Measurements from ENCODE around the gene MMADHC.
"Not testable (repeated sequence)": the region's sequence is repeated elsewhere in the genome, so short reads cannot be mapped to it uniquely, and the experiment has no call there.

MMADHC gene

DNA sequence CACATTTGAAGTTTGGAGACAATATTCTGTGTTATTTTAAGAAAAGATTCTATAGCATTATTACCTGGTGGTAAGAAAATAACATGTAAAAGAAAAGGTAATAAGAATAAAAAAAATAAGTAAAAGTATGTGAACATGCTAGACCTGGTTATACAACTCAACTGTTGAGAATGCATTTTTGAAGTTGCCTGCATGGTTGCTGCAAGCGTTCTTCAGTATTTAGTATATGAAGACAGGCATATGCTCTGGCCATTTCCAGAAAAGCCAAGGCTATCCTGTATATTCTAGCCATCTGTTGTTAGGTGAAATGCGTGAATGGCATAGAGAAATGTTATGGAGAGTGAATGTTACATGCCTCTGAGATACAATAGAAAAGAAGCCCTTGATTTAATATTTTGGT, 6.8 kb upstream of the MMADHC start:
- DNase-seq, result no peak

DNA sequence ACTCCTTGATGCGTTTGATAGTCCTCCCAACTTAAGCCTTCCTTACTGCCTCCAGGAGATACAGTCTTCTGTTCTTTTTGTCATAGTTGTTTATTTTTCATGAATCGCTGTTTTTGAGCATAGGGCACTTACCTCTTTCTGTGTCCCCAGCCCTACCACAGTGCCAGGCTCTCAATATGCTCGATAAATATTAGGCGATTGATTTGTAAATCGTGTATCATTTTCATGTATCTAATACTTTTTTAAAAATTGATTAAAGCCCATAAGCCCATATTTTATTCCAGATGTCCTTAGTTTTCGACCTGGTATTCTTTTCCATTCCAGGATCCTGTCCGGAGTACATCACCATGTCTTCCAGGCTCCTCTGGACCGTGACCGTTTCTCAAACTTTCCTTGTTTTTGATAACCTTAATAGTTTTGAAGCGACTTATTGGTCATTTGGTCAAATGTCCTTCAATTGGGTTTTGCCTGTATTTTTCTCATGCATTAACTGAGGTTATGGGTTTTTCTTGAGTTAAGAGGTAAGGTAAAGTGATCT, 444 bp upstream of the MMADHC start:
- no peak for DNase-seq

DNA sequence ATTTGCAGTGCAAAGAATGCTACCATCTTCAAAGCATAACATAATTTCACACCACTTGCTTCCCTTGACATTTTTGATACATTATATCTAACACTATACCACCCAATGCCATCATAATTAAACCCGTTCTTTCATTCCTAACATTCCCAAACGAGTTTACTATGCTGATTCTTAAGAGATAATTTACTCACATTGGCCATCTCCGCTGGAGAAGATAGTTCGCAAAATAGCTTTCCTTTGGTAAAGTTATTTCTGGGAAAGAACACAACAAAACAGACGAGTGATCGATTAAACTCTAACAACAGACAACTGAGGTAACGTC, 716 bp downstream of the MMADHC start:
- DNase-seq, result no peak

DNA sequence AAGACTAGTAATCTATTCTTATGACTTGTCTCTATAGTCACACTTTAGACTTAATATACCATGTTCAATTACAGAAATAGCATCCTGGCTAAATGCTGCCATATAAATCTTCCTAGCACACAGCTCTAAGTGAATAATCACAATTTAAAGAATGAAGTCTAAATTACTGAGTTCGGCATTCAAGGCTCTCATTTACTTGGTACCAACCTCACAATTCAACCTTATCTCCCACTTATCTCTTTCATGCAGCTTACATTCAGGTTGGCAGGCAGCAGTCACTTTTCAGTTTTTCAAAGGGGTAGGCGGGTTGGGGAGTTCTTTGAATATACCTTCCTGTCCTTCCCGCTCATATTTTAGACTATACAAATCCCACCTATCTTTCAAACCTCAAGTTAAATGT, 1.5 kb downstream of the MMADHC start:
- no peak for DNase-seq

DNA sequence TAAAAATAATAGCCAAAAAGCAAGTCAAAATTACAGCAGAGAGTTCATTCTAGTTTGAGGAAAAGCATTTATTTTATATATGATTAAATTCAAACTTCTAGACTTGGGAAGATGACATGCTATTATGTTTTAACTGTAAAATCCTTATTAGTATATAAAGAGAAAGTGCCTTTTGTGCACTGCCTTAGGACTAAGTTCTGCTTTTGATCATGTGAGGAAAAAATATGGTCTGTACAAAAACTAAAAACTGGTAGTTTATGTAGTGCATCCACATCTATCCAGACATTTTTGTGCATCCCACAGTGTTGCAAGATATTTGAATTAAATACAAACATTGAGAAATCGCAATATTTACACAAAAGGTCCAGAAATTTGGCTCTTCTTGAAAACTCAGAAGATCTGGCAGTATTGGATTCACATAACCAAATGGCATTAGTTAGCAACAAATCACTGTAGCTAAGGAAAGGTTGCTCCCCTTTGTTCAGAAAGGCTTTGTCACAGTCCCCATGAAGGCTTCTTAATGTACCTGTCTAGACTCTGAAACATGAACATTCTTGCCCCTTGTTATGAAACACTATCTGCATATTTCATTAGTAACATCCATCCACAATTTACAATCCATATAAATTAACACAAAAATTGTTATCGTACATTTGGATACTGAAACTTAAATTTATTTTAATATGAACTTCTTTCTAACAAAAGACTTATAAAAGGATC, 2.2 kb downstream of the MMADHC start:
- DNase-seq, result no peak

DNA sequence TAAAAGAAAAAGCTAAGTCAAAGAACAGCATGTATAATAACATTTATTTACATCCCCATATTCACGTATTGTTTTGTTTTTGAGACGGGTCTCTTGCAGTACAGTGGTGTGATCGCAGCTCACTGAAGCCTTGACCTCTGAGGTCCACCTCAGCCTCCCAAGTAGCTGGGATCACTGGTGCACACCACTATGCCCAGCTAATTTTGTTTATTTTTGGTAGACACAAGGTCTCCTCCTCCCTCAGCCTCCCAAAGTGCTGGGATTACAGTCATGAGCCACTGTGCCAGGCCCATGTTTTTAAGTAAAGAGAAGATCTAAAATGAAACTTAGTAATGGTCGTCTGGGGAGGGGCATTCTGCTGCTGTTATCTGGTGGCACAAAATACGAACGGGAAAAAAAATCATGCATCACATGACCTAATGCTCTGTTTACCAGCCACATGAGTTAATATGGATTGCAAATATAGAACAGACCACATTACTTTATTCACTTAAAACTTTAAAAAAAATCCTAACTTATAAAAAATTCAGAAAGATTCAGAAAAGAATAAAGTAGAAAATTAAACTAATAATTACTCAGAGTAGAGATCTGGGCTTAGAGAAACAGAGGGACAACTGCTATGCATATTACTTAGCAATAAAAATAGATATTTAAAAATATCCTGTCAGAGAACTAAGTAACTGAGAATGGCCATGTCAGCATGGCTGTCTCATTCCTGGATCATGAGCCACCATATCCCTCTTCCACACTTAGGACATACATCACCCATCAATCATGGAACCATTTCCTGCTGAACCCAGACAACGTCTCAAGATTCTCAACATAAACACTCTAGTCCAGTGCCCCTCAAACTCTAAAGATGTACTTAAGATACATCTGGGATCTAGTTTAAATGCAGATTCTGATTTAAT, 7.3 kb downstream of the MMADHC start:
- no peak for DNase-seq

DNA sequence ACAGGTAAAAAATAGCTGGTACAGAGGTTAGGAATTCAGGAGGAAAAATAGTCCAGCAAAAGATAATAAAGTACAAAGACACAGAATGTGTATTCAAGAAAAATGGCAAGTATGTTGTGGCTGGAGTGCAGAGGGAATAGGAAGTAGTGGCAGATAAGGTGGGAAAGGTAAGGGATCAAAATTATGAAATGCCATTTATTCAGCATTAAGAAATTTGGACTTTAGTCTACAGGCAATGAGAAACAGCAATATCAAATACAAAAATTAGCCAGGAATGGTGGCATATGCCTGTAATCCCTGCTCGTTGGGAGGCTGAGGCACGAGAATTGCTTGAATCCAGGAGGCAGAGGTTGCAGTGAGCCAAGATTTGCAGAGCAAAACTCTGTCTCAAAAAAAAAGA, 10.3 kb downstream of the MMADHC start:
- DNase-seq, result no peak

DNA sequence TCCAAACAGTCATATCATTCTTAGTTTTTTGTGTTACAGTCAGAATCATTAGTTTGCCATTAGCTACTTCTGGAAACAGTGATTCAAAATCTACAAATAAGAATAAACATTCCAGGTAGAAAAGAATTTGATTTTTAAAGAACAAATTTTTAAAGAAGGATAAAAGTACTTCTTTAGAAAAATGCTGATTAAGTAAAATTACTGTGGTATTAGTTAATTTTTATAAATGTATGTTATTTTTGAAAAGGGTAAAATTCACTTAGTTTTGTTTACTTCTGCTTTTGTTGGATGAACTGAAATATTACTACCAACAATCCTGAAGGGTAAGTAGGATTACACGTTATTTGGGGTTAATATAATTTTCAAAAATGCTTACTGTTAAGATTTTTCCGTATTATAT, 11.8 kb downstream of the MMADHC start:
- DNase-seq, result no peak

DNA sequence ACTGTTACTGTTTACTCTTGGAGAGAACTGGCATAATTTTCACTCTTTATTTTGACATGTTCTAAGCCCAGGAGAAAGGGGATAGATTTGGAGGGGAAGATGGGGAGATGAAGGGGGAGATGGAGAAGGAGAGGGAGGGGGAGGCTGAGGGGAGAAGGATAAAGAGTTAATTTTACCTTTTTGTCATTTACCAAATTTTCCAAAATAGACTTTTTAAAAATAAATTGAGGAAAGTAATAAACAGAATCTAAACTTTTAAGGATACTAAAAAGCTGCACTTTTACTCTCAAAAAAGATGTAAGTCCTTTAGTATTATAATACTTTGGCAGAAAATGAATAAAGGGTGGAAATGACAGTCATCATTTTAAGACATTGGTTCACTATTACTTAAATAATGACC, 12.3 kb downstream of the MMADHC start:
- no peak for DNase-seq

DNA sequence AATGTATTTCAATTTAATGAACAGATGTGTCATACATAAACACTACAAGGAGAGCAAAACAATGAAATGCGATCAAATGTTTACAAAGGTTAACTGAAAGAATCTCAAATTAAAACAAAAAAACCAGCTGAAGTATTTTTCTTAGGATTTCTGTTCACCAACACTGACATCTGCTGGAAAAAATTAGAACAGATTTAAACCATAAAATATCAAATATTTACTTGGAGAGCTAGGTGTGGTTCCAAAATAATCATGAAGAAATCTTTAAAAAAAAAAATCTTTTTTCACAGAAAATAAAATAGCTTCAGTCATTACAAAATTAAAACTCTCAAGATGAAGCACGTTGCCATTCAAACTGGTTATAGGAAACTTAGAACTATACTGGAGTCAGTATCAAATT, 13.8 kb downstream of the MMADHC start:
- no peak for DNase-seq

DNA sequence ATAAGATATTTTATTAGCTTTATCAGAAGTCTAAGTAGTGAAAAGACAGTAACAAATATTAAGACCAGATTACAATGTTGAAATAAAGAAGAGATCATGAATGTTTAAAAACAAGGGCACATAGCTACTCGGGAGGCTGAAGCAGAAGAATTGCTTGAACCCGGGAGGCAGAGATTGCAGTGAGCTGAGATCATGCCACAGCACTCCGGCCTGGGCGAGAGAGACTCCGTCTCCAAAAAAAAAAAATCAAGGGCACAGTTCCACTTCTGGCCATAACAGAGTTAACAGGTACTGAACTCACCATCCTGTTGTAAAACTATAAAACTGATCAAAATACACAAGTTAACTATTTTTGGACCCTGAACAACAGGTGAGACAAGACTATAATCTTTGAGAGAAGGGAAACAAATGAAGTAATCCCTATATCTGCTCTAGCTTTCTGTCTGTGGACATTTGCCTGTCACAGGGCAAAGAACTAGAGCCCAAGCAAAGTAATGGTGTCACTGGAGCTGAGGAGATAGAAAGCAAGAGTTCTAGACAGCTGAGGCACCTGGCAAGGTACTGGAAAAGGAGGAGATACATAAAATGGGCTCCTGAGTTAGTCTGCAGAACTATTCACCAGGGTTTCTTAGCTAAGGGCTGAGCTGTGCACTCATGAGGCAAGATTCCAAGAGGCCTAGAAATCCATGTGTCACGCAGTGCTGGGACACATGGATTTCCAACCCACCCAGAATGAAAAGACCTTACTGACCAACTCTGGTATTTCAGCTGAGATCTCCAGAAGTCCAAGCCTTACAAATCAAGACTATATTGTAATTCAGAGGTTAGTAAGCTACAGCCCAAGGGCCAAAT, 15.2 kb downstream of the MMADHC start:
- DNase-seq, result no peak

DNA sequence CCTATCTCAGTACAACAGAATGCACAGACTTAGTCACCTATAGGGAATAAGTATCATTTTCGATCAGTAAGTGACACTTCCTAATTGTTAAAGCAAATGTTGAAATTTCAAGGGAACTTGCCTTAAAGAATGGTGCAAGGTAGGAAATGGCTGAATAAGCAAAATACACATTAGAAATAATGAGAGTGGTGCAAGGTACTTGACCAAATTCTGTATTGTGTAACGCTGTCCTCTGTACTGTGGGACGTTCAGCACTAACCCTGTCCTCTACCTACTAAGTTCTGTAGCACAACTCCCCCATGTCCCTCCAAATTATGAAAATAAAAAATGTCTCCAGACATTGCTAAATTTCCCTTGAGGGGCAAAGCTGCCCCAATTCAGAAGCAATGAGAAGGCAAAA, 19.4 kb downstream of the MMADHC start:
- no peak for DNase-seq

DNA sequence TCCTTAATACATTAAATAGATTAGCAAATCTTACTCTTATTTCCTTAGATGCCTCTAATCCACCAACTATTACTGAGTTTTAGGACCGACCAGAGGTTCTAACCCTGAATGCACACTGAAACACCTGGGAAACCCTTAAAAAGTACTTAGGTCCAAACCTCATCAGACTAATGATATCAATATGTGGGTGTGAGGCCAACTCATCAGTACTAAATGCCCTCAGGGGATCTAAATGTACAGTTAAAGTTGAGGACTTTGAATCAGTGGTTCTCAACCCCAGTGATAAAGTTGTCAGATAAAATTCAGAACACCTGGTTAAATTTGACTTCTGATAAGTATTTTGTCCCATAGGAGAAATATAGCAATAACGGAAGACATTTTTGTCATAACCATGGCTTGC, 20.9 kb downstream of the MMADHC start:
- no peak for DNase-seq

DNA sequence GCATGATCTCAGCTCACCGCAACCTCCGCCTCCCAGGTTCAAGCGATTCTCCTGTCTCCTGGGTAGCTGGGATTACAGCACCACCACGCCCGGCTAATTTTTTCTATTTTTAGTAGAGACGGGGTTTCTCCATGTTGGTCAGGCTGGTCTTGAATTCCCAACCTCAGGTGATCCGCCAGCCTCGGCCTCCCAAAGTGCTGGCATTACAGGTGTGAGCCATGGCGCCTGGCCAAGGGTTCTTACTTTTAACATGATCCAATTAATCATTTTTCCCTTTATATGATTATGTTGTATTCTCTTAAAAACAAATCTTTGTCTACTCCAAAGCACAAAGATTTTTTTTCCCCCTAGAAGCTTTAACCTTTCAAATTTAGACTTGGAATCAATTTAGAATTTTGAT, 21.9 kb downstream of the MMADHC start:
- DNase-seq, result not testable (repeated sequence)

DNA sequence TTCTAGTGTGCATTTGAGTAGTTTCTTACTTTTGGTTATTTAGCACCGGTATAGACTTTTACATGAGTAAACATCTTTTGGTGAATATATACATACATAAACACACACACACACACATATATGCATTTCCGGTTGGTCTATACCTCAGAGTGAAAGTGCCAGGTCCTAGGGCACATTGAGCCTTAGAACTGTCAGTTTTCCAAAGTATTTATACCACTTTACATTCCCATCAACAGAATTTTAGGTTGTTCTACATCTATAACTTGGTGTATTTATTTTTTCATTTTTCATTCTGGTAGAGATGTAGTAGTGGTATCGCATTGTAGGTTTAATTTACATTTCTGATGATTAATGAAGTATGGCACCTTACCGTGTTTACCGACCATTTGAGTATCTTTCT, 22.6 kb downstream of the MMADHC start:
- DNase-seq, result no peak

DNA sequence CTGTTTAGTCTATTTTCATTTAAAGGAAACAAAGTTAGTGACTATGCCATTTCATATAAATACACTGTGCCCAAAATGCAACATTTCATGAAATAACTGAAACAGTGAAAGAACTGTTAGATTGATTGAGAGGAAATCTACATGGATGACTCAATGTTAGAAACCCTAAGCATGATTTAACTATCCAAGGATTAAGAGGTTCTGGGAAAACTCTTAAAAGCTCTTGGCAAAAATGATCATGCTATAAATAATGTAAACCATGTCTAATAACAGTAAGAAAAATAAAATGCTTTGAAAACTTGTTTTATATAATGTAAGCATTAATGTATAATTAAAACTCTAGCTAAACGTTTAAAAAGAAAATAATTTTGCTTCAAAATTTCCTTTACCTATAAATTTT, 23.5 kb downstream of the MMADHC start:
- no peak for DNase-seq

DNA sequence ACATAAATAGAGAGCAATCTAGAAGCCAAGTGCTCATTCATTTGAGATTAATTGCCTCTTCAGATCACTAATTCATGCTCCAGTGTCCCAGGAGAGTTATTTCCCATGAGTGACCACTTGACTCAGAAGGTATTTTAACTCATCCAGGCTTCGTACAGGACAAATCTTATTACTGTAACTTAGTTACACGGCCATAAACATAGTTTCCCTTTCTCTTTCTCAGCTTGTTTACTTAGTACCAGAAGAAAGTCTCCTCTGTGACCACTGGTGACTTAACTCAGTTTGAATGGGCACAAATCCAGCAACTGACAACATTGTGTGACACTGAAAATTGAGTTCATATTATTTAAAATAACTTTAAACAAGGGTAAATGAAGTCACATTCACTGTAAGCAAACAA, 25.3 kb downstream of the MMADHC start:
- no peak for DNase-seq

DNA sequence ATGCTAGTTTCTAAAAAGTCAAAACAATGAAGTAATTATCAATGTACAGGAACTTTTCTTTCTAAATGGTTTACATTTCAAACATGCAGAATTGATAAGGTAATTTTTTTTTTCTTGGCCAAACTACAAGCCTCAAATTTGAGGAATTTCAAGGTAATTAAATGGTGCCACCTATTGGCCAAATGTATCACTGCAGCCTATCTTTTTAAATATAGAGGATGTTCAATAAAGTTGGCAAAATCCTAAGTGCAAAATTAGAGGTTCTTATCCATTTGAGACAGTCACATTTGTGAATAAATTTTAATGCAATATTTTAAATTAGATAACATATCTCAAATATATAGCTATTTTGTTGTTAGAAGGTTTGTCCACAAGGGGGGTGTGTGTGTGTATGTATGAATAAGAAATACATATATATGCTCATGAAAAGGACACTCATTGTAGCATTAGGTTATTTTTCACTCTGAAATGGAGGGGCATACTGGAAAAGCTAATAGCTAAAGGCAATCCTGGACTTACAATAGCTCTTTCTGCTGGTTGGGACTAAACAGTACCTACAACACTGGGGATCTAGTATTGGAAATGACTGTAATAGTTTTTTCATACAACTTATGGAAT, 26.2 kb downstream of the MMADHC start:
- DNase-seq, result no peak

DNA sequence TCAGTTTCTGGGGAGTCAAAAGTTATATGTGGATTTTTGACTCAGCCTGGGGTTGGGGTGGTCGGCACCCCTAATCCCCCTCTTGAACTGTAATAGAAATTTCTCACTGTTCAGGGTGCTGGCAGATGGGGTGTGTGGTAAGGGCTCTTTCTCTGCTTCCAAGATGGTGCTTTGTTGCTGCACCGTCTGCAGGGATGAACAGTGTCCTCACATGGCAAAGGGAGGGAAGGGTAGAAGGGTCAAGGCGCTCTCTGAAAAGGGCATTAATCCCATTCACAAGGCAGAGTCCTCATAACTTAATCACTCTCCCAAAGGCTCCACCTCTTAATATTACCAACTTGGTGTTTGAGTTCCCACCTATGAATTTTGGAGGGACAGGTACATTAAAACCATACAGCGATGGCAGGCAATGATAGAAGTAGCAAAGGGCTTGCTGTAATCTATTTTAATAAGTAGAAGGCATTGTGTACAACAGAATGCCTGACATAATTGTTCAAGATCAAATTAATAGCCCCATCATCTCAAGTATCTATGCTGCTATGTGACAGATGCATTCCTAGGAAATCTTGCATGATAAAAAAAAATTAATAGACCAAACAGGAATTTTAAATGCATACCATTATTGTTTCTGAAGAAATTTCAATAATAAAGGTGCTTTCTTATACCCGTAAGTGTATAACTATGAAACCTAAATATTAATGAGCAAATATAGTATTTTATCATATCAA, 28.1 kb downstream of the MMADHC start:
- DNase-seq, result no peak

DNA sequence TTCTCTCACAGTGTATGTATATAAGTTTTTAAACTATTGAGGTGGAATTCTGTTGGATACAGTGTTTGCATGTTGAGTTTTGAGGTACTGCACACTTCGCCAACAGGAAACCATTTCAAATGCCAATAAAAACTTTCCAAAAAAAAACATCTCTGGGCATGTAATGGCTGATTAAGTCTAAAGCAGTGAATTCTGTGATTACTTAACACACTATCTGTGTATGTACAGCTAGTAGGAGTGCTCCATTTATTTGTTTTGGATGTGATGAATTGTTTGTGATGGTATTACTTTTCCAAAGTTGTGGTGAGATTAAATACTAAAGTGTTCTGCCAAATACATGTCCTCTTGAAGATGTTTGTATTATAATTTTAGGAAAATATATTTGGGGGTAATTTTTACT, 31.1 kb downstream of the MMADHC start:
- DNase-seq, result no peak

DNA sequence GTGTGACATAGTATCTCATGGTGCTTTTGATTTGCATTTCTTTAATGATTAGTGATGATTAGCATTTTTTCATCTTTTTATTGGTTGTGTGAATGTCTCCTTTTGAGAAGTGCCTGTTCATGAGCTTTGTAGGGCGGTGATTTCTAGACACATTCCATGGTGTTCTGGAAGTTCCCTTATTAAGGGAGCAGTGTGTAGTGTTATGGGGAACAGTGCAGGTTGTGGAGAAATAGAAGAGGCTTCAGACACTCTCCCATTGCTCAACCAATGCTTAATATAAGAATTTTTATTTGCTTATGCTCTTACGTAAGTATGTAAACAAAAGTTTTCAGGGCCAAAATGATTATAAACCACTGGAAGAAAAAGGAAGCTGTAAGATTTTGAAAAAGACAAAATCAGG, 34.7 kb downstream of the MMADHC start:
- DNase-seq, result no peak

DNA sequence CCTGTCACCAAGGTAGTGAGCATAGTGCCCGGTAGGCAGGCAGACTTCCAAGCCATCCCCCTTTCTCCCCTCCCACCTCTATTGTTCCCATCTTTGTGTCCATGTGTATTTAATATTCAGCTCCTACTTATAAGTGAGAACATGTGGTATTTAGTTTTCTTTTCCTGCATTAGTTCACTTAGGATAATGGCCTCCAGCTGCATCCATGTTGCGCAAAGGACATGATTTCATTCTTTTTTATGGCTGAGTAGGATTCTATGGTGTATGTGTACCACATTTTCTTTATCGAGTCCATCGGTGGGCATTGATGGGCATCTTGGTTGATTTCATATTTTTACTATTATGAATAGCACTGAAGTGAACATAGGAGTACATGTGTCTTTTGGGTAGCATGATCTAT, 35.3 kb downstream of the MMADHC start:
- DNase-seq, result no peak

Measured in DMS 273 treated with DMSO at 0.1 percent for 48 hours (cell line).